Ectodermal cell (in vitro differentiated cells): ENCODE results near the gene ZNF433.

Experiments used
- H3K27ac ChIP-seq: 2 replicates; pipeline ENCODE4 v1.7.0; 2013; ENCODE audit warnings: mild to moderate bottlenecking, low read depth, low read length; ENCODE audit not compliant: insufficient read depth, poor library complexity, severe bottlenecking
- H3K27me3 ChIP-seq: 2 replicates; pipeline ENCODE4 v1.7.0; 2013; ENCODE audit warnings: mild to moderate bottlenecking, low read length; ENCODE audit not compliant: insufficient read depth, control insufficient read depth, poor library complexity, severe bottlenecking
- H3K36me3 ChIP-seq: one replicate; pipeline ENCODE4 v1.7.0; 2013; ENCODE audit warnings: low read length; ENCODE audit not compliant: control insufficient read depth, insufficient read depth
- H3K4me1 ChIP-seq: one replicate; pipeline ENCODE4 v1.7.0; 2013; ENCODE audit warnings: low read length; ENCODE audit not compliant: control insufficient read depth, insufficient read depth
- H3K4me3 ChIP-seq: 2 replicates; pipeline ENCODE4 v1.7.0; 2013; ENCODE audit warnings: low read depth, low read length, control low read depth; ENCODE audit not compliant: insufficient read depth
- H3K9me3 ChIP-seq: 2 replicates; pipeline ENCODE4 v1.7.0; 2013; ENCODE audit warnings: mild to moderate bottlenecking, low read length, moderate library complexity; ENCODE audit not compliant: control insufficient read depth
- WGBS, 2 experiments: methylation state at CpG; one replicate each; pipeline ENCODE4 v1.1.7; 2013; ENCODE audit warnings: missing lambda C conversion rate in 2 of 2; 5-methylcytosine and 5-hydroxymethylcytosine counted together

Gene ZNF433

DNA sequence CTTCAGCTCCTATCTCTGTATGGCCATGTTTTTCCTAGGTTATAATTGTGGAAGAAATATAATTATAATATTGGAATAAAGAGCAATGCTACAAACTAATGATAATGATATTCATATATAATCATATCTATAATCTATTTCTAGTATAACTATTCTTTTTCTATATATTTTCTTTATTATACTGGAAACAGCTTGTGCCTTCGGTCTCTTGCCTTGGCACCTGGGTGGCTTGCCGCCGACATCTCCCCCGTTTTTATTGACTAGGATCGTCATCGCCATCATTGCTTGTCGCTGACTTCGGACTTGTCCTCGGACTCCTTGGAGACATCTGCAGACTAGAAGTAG lies 46.4 kb downstream of the ZNF433 start:
- H3K4me3 ChIP-seq: no peak overlapping the region
- WGBS, 2 experiments: 84 to 91% methylated on average over 9 of the region's 9 CpGs

DNA sequence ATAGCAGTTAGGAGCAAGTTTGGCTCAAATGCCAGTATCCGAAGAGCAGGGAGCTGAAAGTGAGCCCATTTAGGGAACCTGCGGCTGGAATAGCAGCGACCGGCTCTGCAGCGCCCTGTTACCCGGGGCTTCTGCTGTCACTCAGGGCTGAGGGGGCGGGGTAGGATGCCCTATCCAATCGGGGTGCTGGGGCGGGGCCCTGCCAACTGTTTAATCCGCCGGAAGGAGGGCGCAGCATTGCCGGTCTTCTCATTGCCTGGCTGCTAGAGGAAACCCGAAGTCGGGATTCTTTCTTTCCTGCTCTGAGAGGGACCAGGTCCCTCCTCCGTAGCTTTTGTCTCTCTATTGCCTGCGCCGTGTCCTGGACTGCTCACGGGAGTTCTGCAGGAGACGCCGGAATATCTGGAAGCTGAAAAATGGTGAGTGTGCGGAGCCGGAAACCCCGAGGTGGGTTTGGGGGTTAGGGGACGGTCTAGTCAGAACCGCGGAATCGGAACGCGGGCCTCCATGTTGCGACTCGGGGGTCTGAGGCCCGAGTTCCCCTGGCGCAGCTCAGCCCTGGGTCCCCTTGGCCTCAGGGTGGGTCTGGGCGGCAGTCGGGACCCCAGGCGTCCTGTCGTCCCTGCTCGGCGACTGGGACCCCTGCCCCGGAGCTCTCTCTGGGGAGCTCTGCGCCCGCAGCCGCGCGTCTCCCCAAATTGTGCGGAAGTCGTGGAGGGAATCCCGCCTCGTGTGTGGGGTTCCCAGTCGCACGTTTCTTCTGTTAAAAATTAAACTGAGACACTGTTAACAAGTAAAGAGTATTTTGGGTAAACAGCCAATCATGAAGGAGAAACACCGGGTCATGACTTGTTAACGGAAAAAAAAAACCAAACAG lies 47.8 kb downstream of the ZNF433 start:
- H3K36me3 ChIP-seq: no peaks in the 10 kb centered on the region
- H3K27ac ChIP-seq: peak overlapping the region; percentile 80
- H3K27me3 ChIP-seq: no peaks in the 10 kb centered on the region
- no peaks in the 10 kb centered on the region for H3K9me3 ChIP-seq
- no peaks in the 10 kb centered on the region for H3K4me1 ChIP-seq
- H3K4me3 ChIP-seq: peak overlapping the region; percentile 88
- WGBS, 2 experiments: 1% methylated on average over 54 of the region's 54 CpGs

More for the DNA sequence above, 46.4 kb downstream of the ZNF433 start:
- Histone ChIP-seq H3K4me1 (no peaks in the 10 kb centered on the region), H3K36me3 (no peaks in the 10 kb centered on the region), H3K27ac (no peak overlapping the region), H3K9me3 (no peaks in the 10 kb centered on the region), H3K27me3 (no peaks in the 10 kb centered on the region)

DNA sequence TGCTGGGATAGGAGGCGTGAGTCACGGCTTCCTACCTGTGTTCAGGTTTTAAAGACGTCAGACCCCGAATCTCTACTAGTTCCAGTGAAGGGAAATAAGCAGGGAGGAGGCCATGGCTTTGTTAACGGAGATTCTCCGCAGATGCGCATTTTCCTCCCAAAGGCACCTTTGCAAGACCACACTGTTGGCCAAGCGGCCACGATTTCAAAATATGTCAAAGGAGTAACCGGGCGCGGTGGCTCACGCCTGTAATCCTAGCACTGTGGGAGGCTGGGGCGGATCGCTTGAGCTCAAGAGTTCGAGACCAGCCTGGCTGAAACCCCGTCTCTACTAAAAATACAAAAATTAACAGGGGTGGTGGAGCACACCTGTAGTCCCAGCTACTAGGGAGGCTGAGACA lies 48.7 kb downstream of the ZNF433 start:
- Histone ChIP-seq H3K27ac (no peak overlapping the region), H3K4me3 (no peak overlapping the region), H3K4me1 (no peaks in the 10 kb centered on the region), H3K36me3 (no peaks in the 10 kb centered on the region), H3K27me3 (no peaks in the 10 kb centered on the region), H3K9me3 (no peaks in the 10 kb centered on the region)
- 91 to 95% methylated on average over 17 of the region's 17 CpGs for WGBS, 2 experiments

DNA sequence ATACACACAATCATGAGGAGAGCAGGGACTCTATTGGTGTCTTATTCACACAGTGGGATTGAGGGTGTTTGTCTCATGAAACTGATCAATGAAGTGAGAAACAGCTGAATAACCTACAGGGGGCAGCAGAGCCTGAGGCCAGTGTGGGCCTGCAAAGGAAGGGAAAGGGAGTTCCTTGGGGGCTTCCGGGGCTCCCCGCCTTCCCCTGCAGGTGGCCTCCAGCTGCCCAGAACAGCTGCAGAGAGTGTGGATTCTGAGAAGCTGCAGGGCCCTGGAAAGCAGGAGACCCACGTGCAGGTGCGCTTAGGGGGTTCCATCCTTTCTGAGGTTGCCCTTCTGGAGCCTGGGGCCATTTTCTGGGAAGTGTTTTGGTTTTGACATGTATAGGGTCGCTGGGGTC lies 50.5 kb downstream of the ZNF433 start:
- Histone ChIP-seq H3K4me1 (no peaks in the 10 kb centered on the region), H3K4me3 (no peak overlapping the region), H3K9me3 (no peaks in the 10 kb centered on the region), H3K36me3 (no peaks in the 10 kb centered on the region), H3K27ac (no peak overlapping the region), H3K27me3 (no peaks in the 10 kb centered on the region)
- 49 to 56% methylated on average over 5 of the region's 5 CpGs for WGBS, 2 experiments

DNA sequence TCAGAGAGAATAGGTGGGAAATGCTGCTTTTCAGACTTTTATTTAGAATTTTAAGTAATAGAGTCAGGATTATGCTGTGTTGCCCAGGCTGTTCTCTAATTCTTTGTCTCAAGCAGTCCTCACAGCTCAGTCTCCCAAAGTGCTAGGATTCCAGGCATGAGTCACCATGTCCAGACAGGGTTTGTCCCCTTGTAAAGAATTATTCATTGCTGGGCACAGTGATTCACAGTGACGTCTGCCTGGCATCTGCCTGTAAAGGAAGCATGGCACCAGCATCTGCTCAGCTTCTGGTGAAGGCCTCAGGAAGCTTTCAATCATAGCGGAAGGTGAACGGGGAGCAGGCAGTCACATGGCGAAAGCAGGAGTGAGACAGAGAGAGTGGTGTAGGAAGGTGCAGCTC lies 53.0 kb downstream of the ZNF433 start:
- Histone ChIP-seq H3K9me3 (peaks cover 3% of the 10 kb centered on the region), H3K27me3 (no peaks in the 10 kb centered on the region), H3K4me1 (no peaks in the 10 kb centered on the region), H3K36me3 (peaks cover 9% of the 10 kb centered on the region), H3K27ac (no peak overlapping the region), H3K4me3 (no peak overlapping the region)
- WGBS, 2 experiments: 85 to 90% methylated on average over 4 of the region's 4 CpGs

DNA sequence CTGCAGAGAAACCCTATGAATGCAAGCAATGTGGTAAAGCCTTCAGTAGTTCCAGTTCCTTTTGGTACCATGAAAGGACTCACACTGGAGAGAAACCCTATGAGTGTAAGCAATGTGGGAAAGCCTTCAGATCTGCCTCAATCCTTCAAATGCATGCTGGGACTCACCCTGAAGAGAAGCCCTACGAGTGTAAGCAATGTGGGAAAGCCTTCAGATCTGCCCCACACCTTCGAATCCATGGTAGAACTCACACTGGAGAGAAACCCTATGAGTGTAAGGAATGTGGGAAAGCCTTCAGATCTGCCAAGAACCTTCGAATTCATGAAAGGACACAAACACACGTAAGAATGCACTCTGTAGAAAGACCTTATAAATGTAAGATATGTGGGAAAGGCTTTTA lies 56.0 kb downstream of the ZNF433 start:
- Histone ChIP-seq H3K36me3 (peaks cover 13% of the 10 kb centered on the region), H3K27ac (no peak overlapping the region), H3K9me3 (peaks cover 3% of the 10 kb centered on the region), H3K4me1 (no peaks in the 10 kb centered on the region), H3K4me3 (no peak overlapping the region), H3K27me3 (no peaks in the 10 kb centered on the region)
- 94 to 96% methylated on average over 4 of the region's 4 CpGs for WGBS, 2 experiments

DNA sequence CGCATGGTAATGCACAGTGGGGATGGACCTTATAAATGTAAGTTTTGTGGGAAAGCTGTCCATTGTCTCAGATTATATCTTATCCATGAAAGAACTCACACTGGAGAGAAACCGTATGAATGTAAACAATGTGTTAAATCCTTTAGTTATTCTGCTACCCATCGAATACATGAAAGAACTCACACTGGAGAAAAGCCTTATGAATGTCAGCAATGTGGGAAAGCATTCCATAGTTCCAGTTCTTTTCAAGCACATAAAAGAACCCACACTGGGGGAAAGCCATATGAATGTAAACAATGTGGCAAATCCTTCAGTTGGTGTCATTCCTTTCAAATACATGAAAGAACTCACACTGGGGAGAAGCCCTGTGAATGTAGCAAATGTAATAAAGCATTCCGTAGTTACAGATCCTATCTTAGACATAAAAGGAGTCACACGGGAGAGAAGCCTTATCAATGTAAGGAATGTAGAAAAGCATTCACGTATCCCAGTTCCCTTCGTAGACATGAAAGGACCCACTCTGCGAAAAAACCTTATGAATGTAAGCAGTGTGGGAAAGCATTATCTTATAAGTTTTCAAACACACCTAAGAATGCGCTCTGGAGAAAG lies 56.9 kb downstream of the ZNF433 start:
- no peaks in the 10 kb centered on the region for H3K27me3 ChIP-seq
- H3K4me3 ChIP-seq: no peak overlapping the region
- WGBS, 2 experiments: 88 to 93% methylated on average over 8 to 9 of the region's 9 CpGs
- peaks cover 3% of the 10 kb centered on the region for H3K9me3 ChIP-seq
- H3K36me3 ChIP-seq: peaks cover 13% of the 10 kb centered on the region
- no peaks in the 10 kb centered on the region for H3K4me1 ChIP-seq
- H3K27ac ChIP-seq: no peak overlapping the region

DNA sequence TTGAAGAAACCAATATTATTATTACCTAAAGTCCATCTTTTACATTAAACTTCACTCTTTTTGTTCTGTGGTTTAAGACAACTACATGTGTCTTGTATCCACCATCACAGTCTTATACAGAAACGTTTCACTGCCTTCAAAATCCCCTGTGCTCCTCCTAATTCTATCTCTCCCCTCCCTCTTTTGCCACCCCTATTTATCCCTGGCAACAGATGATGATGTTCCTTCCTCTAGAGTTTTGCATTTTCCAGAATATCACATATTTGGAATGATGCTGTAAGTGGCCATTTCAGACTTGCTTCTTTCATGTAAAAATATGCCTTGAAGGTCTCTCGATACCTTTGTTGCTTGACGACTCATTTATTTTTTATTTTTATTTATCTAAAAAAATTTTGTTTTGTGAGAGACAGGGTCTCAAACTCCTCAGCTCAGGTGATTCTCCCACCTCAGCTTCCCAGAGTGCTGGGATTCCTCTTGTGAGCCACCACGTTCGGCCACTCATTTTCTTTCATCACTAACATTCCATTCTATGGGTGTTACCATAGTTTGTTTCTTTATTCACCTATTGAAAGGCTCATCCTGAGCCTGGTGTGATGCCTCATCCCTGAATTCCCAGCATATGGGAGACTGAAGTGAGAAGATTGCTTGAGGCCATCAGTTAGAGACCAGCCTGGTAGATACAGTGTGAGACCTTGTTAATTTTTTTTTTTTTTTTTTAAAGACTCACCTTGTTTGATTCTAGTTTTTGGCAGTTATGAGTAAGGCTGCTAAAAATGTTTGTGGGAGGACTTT lies 62.3 kb downstream of the ZNF433 start:
- Histone ChIP-seq H3K27ac (no peak overlapping the region), H3K4me1 (no peaks in the 10 kb centered on the region), H3K27me3 (no peaks in the 10 kb centered on the region), H3K4me3 (no peak overlapping the region), H3K9me3 (no peaks in the 10 kb centered on the region), H3K36me3 (peaks cover 6% of the 10 kb centered on the region)
- 73 to 78% methylated on average over 3 of the region's 5 CpGs for WGBS, 2 experiments

DNA sequence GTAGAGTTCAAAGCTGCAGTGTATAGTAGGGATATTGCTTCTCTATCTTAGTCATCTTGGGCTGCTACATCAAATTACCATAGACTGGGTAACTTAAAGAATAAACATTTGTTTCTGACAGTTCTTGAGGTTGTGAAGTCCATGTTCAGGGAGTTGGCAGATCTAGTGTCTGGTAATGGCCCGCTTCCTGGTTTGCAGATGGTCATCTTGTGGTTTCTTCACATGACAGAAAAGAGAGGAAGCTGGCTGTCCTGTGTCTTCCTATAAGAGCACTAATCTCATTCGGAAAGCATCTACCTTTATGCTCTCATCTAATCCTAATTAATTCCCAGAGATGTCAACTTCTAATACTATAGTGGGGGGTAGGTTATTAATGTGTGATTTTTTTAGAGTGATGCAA lies 64.4 kb downstream of the ZNF433 start:
- Histone ChIP-seq H3K4me3 (no peak overlapping the region), H3K36me3 (no peaks in the 10 kb centered on the region), H3K4me1 (no peaks in the 10 kb centered on the region), H3K27ac (no peak overlapping the region), H3K9me3 (no peaks in the 10 kb centered on the region), H3K27me3 (no peaks in the 10 kb centered on the region)
- WGBS, 2 experiments: 70 to 100% methylated on average over 1 to 2 of the region's 2 CpGs

DNA sequence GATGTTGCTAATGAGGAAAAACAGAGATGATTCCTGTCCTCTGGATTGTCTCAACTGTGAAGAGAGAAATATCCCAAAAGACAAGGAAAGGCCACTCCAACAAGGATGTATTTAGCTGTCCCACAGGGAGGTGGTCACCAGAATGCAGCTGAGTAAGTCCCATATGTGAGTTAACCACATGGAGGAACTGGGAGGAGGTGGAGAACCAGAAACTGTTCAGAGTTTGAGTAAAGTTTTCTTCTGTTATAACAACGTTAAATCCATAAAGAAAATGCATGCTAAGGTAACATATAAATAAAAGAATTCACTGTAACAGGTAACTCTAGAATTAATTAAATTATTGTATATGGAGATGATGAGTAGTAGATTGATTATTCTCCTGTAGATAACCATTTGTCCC lies 65.3 kb downstream of the ZNF433 start:
- Histone ChIP-seq H3K4me1 (no peaks in the 10 kb centered on the region), H3K27me3 (peaks cover 3% of the 10 kb centered on the region), H3K36me3 (no peaks in the 10 kb centered on the region), H3K4me3 (no peak overlapping the region), H3K9me3 (no peaks in the 10 kb centered on the region), H3K27ac (no peak overlapping the region)
- WGBS, 2 experiments: no CpG with 5 or more reads among the region's 1 CpG
